ENCODE data around the gene ISG20L2.

Gene ISG20L2

GRCh38 chr1:156752843-156753482 is 24.4 kb upstream of the ISG20L2 start:
- DNase-seq (ENCODE audit: low spot score), result no peak

- peak; percentile 88 for DNase-seq (ENCODE audit: low spot score)
These were observed 23.4 kb upstream of the ISG20L2 start for GRCh38 chr1:156751757-156752481.

- DNase-seq (ENCODE audit: low spot score), result no peak
These were observed 22.8 kb upstream of the ISG20L2 start, which contains the start of gene HDGF for GRCh38 chr1:156751451-156751756. Gene HDGF, minus strand, starts transcription at chr1:156751675. Its CDS starts 246 bp downstream, at chr1:156751429.

- no peak for DNase-seq (ENCODE audit: low spot score)
These were observed 22.3 kb upstream of the ISG20L2 start for GRCh38 chr1:156750711-156751450.

GRCh38 chr1:156750191-156750672 is 21.7 kb upstream of the ISG20L2 start:
- DNase-seq (ENCODE audit: low spot score), result peak; percentile 63

- DNase-seq (ENCODE audit: low spot score), result peak; percentile 54
These were observed 21.0 kb upstream of the ISG20L2 start for GRCh38 chr1:156749419-156750118.

GRCh38 chr1:156748670-156749418 is 20.3 kb upstream of the ISG20L2 start:
- peak; percentile 75 for DNase-seq (ENCODE audit: low spot score)

GRCh38 chr1:156747742-156748669 is 19.4 kb upstream of the ISG20L2 start:
- peak; percentile 10 for DNase-seq (ENCODE audit: low spot score)

GRCh38 chr1:156746728-156747631 is 18.4 kb upstream of the ISG20L2 start:
- DNase-seq (ENCODE audit: low spot score), result peak; percentile 90

- no peak for DNase-seq (ENCODE audit: low spot score)
These were observed 17.8 kb upstream of the ISG20L2 start for GRCh38 chr1:156746406-156746727.

- DNase-seq (ENCODE audit: low spot score), result no peak
These were observed 17.3 kb upstream of the ISG20L2 start for GRCh38 chr1:156745881-156746280.

- no peak for DNase-seq (ENCODE audit: low spot score)
These were observed 16.3 kb upstream of the ISG20L2 start for GRCh38 chr1:156744786-156745419.

- no peak for DNase-seq (ENCODE audit: low spot score)
These were observed 15.8 kb upstream of the ISG20L2 start for GRCh38 chr1:156744344-156744743.

GRCh38 chr1:156743367-156744302 is 15.1 kb upstream of the ISG20L2 start:
- no peak for DNase-seq (ENCODE audit: low spot score)

- no peak for DNase-seq (ENCODE audit: low spot score)
These were observed 14.2 kb upstream of the ISG20L2 start for GRCh38 chr1:156742801-156743200.

GRCh38 chr1:156742017-156742416 is 13.5 kb upstream of the ISG20L2 start:
- no peak for DNase-seq (ENCODE audit: low spot score)

- DNase-seq (ENCODE audit: low spot score), result no peak
These were observed 13.0 kb upstream of the ISG20L2 start for GRCh38 chr1:156741481-156741983.

Data from LoVo (cell line).